GM12873 (cell line): Measurements from ENCODE around the gene KLHDC4.

ENCODE experiments used
- TF ChIP-seq, protein P1 (sequence below): IDR thresholded peaks from 2 replicates; pipeline ENCODE4 v1.5.1; 2012; ENCODE audit warnings: low read depth, mild to moderate bottlenecking, moderate library complexity, low read length, control low read depth; ENCODE audit not compliant: insufficient read depth; ENCODE audit errors: missing control alignments

Gene KLHDC4

GRCh38 chr16:87713451-87714229 is 52.1 kb downstream of the KLHDC4 start:
- TF ChIP-seq, protein P1, sequence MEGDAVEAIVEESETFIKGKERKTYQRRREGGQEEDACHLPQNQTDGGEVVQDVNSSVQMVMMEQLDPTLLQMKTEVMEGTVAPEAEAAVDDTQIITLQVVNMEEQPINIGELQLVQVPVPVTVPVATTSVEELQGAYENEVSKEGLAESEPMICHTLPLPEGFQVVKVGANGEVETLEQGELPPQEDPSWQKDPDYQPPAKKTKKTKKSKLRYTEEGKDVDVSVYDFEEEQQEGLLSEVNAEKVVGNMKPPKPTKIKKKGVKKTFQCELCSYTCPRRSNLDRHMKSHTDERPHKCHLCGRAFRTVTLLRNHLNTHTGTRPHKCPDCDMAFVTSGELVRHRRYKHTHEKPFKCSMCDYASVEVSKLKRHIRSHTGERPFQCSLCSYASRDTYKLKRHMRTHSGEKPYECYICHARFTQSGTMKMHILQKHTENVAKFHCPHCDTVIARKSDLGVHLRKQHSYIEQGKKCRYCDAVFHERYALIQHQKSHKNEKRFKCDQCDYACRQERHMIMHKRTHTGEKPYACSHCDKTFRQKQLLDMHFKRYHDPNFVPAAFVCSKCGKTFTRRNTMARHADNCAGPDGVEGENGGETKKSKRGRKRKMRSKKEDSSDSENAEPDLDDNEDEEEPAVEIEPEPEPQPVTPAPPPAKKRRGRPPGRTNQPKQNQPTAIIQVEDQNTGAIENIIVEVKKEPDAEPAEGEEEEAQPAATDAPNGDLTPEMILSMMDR, result no peak

- TF ChIP-seq, protein P1, result no peak
These were observed 53.5 kb downstream of the KLHDC4 start for GRCh38 chr16:87712184-87712762.

DNA sequence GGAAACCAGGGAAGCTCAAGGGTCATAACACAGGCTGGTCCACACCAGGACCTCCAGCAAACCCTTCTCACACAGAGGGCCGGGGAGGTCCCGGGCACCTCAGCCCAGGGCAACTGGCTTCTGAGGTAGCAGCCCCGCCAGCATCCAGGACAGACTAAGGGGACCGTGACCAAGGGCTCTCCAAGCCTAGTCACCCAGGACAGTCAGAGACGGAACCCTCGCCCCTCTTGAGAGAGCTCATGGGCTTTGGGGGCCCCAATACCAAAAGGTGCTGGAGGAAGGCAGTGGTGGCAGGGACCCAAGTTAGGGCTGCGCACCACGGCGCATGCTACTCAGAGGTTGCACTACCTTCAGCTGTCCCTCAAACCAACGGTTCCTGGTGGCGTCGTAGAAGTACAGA is 54.9 kb downstream of the KLHDC4 start:
- TF ChIP-seq, protein P1, result no peak

DNA sequence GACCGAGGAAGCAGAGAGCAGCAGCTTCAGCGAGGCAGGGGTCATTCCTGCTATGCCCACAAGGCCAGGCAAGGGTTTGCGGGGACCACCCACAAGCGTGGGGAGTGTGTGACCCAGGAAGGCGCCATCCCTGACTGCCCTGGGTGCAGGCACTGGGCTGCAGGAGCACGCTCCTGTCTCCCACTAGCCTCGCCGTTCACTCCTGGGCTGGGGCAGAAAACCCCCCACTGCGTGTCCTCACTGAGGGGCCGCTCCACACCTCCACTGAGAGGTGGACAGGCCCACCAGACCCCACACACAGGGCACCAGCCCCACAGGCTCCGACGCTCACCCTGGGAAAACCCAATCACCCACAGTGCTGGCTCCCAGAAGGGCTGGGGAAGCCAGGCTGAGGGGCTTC is 56.1 kb downstream of the KLHDC4 start:
- TF ChIP-seq, protein P1, result no peak

DNA sequence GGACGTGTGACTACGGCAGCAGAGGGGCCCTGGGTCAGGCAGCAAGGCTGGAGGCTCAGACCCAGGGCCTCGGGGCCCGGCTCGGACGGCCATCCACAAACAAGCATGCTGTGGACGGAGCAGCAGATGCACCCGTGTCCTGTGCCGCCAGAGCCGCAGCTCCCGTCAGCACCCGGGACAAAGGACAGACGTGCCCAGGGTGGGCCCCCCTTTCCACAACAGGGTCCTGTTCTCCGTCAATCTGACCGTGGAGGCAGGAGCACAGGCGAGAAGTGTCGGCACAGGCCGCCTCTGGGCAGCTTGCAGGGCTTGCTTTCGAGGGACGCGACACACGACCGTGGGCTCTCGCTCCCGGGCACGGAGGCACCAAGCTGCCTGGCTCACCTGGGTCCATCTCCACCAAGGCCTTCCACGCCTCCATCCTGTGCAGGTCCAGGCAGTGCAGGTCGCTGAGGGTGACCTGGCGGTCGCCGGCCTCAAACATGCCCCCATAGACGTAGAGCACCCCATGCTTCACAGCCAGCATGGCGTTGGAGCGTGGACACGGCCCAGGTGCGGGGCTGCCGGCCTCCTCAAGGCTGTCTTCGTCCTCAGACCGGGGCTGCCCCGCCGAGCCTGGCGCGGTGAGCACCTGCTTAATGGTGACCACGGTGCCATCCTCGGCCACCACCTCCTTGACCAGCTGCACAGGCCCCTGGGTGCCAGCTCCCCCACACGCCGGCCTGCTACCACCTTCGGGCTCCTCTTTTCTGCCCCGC is 56.7 kb downstream of the KLHDC4 start:
- TF ChIP-seq, protein P1, result no peak

- TF ChIP-seq, protein P1, result no peak
These were observed 57.8 kb downstream of the KLHDC4 start for GRCh38 chr16:87707714-87708580.
